ENCODE results near the gene JAZF1.

The JAZF1 gene

GRCh38 chr7:27967639-27968038 is 213.0 kb downstream of the JAZF1 start:
- DNase-seq (ENCODE audit: low read depth): no peak

- DNase-seq (ENCODE audit: low read depth): no peak
Observed at GRCh38 chr7:27966219-27966780, 214.3 kb downstream of the JAZF1 start.

- no peak for DNase-seq (ENCODE audit: low read depth)
Observed at GRCh38 chr7:27965650-27966049, 214.9 kb downstream of the JAZF1 start.

GRCh38 chr7:27964820-27965219 is 215.8 kb downstream of the JAZF1 start:
- no peak for DNase-seq (ENCODE audit: low read depth)

- DNase-seq (ENCODE audit: low read depth): no peak
Observed at GRCh38 chr7:27963056-27963455, 217.5 kb downstream of the JAZF1 start.

- DNase-seq (ENCODE audit: low read depth): no peak
Observed at GRCh38 chr7:27962273-27962672, 218.3 kb downstream of the JAZF1 start.

GRCh38 chr7:27961255-27961654 is 219.3 kb downstream of the JAZF1 start:
- DNase-seq (ENCODE audit: low read depth): no peak

- no peak for DNase-seq (ENCODE audit: low read depth)
Observed at GRCh38 chr7:27960415-27960814, 220.2 kb downstream of the JAZF1 start.

GRCh38 chr7:27958933-27959548 is 221.6 kb downstream of the JAZF1 start:
- no peak for DNase-seq (ENCODE audit: low read depth)

GRCh38 chr7:27955596-27955995 is 225.0 kb downstream of the JAZF1 start:
- DNase-seq (ENCODE audit: low read depth): no peak

GRCh38 chr7:27955011-27955410 is 225.6 kb downstream of the JAZF1 start:
- no peak for DNase-seq (ENCODE audit: low read depth)

GRCh38 chr7:27953777-27954176 is 226.8 kb downstream of the JAZF1 start:
- no peak for DNase-seq (ENCODE audit: low read depth)

- no peak for DNase-seq (ENCODE audit: low read depth)
Observed at GRCh38 chr7:27953361-27953760, 227.2 kb downstream of the JAZF1 start.

GRCh38 chr7:27952456-27953285 is 227.9 kb downstream of the JAZF1 start:
- DNase-seq (ENCODE audit: low read depth): no peak

- no peak for DNase-seq (ENCODE audit: low read depth)
Observed at GRCh38 chr7:27950123-27950522, 230.5 kb downstream of the JAZF1 start.

- no peak for DNase-seq (ENCODE audit: low read depth)
Observed at GRCh38 chr7:27948861-27949260, 231.7 kb downstream of the JAZF1 start.

GRCh38 chr7:27947586-27948278 is 232.9 kb downstream of the JAZF1 start:
- DNase-seq (ENCODE audit: low read depth): no peak

- DNase-seq (ENCODE audit: low read depth): no peak
Observed at GRCh38 chr7:27946351-27946750, 234.2 kb downstream of the JAZF1 start.

GRCh38 chr7:27945058-27945795 is 235.4 kb downstream of the JAZF1 start:
- DNase-seq (ENCODE audit: low read depth): no peak

- no peak for DNase-seq (ENCODE audit: low read depth)
Observed at GRCh38 chr7:27944643-27945042, 236.0 kb downstream of the JAZF1 start.

- DNase-seq (ENCODE audit: low read depth): no peak
Observed at GRCh38 chr7:27943241-27943640, 237.4 kb downstream of the JAZF1 start.

- DNase-seq (ENCODE audit: low read depth): no peak
Observed at GRCh38 chr7:27942711-27943110, 237.9 kb downstream of the JAZF1 start.
